OCI-LY1 (cell line): ENCODE measurements around the gene RALB.

ENCODE experiments used
- EZH2 ChIP-seq: fragments of 200-600 bp; sonication (generic), shearing (Covaris generic); IDR thresholded peaks from 2 replicates; pipeline ENCODE4 v1.8.0; 2017; ENCODE audit warnings: borderline replicate concordance, mixed run types, mild to moderate bottlenecking, antibody characterized with exemption, low read length, moderate library complexity, mixed read lengths
- TF ChIP-seq, protein P1 (sequence below): fragments of 200-600 bp; sonication (generic), shearing (Covaris generic); IDR thresholded peaks from 2 replicates; pipeline ENCODE4 v1.5.1; 2017; ENCODE audit warnings: mild to moderate bottlenecking, antibody characterized with exemption, low read length, moderate library complexity, mixed read lengths

GRCh38 chr2:120209427-120210269 is 43.0 kb upstream of the RALB start:
- TF ChIP-seq, protein P1, sequence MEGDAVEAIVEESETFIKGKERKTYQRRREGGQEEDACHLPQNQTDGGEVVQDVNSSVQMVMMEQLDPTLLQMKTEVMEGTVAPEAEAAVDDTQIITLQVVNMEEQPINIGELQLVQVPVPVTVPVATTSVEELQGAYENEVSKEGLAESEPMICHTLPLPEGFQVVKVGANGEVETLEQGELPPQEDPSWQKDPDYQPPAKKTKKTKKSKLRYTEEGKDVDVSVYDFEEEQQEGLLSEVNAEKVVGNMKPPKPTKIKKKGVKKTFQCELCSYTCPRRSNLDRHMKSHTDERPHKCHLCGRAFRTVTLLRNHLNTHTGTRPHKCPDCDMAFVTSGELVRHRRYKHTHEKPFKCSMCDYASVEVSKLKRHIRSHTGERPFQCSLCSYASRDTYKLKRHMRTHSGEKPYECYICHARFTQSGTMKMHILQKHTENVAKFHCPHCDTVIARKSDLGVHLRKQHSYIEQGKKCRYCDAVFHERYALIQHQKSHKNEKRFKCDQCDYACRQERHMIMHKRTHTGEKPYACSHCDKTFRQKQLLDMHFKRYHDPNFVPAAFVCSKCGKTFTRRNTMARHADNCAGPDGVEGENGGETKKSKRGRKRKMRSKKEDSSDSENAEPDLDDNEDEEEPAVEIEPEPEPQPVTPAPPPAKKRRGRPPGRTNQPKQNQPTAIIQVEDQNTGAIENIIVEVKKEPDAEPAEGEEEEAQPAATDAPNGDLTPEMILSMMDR = no peak
- TF ChIP-seq EZH2 = no peak
